HG03565 (cell line): ENCODE data around the gene RTEL1.
"Not testable (repeated sequence)": the region's sequence is repeated elsewhere in the genome, so short reads cannot be mapped to it uniquely, and the experiment has no call there.

Source experiments
- ATAC-seq: cut with Tn5 transposase; IDR thresholded peaks from one replicate; pipeline ENCODE4 v1.9.1; 2021; ENCODE audit warnings: mild to moderate bottlenecking, moderate library complexity; ENCODE audit not compliant: unreplicated experiment

RTEL1 gene, protein sequence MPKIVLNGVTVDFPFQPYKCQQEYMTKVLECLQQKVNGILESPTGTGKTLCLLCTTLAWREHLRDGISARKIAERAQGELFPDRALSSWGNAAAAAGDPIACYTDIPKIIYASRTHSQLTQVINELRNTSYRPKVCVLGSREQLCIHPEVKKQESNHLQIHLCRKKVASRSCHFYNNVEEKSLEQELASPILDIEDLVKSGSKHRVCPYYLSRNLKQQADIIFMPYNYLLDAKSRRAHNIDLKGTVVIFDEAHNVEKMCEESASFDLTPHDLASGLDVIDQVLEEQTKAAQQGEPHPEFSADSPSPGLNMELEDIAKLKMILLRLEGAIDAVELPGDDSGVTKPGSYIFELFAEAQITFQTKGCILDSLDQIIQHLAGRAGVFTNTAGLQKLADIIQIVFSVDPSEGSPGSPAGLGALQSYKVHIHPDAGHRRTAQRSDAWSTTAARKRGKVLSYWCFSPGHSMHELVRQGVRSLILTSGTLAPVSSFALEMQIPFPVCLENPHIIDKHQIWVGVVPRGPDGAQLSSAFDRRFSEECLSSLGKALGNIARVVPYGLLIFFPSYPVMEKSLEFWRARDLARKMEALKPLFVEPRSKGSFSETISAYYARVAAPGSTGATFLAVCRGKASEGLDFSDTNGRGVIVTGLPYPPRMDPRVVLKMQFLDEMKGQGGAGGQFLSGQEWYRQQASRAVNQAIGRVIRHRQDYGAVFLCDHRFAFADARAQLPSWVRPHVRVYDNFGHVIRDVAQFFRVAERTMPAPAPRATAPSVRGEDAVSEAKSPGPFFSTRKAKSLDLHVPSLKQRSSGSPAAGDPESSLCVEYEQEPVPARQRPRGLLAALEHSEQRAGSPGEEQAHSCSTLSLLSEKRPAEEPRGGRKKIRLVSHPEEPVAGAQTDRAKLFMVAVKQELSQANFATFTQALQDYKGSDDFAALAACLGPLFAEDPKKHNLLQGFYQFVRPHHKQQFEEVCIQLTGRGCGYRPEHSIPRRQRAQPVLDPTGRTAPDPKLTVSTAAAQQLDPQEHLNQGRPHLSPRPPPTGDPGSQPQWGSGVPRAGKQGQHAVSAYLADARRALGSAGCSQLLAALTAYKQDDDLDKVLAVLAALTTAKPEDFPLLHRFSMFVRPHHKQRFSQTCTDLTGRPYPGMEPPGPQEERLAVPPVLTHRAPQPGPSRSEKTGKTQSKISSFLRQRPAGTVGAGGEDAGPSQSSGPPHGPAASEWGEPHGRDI (N-terminal part only)

DNA sequence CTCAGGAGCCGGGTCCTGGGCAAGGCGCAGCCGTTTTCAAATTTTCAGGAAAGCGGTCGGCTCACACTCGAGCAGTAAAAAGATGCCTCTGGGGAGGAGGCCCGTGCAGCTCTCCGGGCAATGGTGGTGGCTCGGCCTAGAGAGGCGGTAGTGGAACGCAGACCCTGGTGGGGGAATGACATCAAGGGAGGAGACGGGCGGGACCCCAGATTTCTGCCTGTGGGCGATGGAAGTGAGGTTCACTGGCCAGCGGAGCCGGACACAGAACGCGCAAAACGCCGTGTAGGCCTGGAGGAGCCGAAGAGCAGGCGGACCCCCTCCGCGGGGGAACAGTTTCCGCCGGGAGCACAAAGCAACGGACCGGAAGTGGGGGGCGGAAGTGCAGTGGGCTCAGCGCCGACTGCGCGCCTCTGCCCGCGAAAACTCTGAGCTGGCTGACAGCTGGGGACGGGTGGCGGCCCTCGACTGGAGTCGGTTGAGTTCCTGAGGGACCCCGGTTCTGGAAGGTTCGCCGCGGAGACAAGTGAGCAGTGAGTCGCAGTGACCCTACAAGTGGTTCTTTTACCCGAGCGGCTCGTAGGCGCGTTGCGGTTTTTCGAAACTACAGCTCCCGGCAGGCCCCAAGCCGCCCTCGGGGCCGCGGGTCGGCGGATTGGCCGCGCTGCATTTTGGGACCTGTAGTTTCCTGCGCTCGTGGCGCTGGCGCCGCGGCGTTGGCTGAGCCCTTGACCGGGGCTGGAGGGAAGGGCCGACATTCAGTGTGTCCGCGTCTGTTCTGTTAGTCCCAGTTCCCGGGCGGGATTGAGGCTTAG lies at the start of gene RTEL1:
Gene RTEL1 (plus strand): TSS at position 376 of the 812 bp plus-strand sequence. CDS start 1,091 bp downstream, outside the sequence.
- ATAC-seq: peak; percentile 74

GRCh38 chr20:63610581-63611435 lies 47.3 kb upstream of the RTEL1 start:
- no peak for ATAC-seq

GRCh38 chr20:63611646-63612045 lies 46.5 kb upstream of the RTEL1 start:
- no peak for ATAC-seq

DNA sequence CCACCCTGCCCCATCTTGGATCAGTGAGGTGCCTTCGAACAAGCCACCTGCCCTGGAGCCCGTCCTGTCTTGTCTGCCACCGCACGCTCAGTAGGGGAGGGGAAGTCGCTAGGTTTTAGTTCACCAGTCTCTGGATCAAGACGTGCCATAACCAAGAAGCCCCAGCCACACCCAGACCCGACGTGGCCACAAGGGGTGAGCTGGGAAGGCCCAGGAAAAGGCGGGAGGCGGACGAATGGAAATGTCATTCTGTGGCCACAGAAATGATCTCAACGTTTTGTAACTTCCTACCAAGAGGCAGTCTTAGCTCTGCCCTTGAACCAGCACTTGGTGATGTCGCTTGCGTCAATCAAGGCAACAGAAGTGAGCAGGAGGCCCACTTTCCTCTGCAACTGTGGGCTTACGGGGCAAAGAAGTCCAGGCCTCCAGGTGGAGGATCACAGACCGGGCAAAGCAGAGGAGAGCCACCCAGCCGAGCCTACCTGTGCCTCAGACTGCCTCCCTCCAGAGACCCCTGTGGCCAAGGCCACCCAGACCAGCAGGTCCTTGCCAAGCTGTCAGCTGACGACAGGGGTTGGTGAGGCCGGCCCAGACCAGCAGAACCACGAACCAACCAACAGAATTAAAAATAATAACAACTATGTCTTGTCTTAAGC lies 45.7 kb upstream of the RTEL1 start:
- no peak for ATAC-seq

DNA sequence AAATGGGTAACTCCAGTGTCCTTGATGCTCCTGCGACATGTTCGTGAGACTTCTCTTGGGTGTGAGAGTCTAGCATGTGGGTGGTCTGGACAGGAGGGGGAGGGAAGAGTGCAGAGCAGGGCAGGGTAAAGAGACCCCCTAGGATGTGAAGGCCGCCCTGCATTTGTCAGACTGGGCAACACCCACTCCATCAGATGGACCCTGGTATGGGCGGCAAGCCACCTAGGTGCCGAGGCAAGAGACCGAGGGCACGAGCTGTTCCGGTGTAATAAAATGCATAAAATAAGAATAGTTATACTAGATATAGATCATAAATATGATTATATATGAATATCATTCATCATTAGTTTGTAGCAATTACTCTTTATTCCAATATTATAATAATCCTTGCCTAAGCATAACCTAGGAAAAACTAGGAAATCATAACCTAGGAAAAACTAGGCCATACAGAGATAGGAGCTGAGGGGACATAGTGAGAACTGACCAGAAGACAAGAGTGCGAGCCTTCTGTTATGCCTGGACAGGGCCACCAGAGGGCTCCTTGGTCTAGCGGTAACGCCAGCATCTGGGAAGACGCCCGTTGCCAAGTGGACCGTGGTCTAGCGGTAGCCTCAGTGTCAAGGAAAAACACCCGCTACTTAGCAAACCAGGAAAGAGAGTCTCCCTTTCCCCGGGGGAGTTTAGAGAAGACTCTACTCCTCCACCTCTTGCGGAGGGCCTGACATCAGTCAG lies 44.1 kb upstream of the RTEL1 start:
- ATAC-seq: not testable (repeated sequence)

- no peak for ATAC-seq
These were observed 40.8 kb upstream of the RTEL1 start for GRCh38 chr20:63617092-63617875.

DNA sequence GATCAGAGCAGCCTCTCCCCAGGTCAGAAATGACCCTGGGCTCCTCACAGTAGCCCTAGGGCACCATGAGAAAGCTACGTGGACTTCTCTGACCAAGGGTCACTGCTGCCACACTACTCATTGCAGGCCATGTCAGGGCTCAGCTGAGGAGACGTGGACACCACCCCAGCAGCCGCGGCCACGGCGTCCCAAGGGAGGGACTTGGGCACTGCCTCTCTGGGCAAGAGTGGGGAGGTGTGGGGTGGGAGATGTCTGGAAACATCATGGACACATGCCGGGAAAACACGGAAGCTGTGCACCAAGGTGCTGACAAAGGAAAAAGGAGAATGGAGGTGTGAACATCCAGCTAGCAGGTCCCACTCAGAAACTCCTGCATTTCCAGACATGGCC lies 40.2 kb upstream of the RTEL1 start:
- no peak for ATAC-seq

- ATAC-seq: no peak
These were observed 39.7 kb upstream of the RTEL1 start for GRCh38 chr20:63618291-63618980.

DNA sequence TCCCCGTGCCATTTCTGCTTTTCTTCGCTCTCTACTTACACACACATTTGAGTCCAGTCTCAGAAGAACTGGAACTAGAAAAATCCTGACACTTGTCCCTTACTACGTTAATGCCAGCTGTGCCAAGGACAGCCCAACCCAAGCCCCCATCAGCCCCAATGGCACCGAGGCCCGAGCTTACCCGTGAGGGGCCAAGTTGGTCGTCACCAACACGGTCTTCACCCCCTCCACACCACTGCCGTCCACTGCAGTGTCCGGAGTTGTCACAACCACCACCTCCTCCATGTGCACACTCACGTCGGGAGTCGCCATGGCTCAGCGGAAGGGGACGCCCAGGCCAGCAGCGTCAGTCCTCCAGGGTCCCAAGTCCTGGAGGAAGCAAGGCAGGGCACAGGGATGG lies 39.0 kb upstream of the RTEL1 start:
- ATAC-seq: no peak

- ATAC-seq: no peak
These were observed 38.6 kb upstream of the RTEL1 start for GRCh38 chr20:63619505-63619904.

DNA sequence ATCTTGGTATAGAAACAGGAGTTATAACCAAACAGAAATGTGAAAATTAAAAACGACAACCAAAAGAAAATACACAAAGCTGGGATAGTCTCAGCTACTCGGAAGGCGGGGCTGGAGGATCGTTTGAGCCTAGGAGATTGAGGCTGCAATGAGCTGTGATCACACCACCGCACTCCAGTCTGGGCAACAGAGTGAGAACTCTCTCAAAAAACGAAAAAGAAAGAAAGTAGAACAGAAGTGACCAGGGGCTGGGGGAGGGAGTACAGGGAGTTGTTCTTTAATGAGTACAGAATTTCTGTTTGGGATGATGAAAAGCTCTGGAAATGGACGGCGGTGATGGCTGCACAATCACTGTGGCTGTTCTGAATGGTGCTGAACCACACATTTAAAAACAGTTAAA lies 37.1 kb upstream of the RTEL1 start:
- no peak for ATAC-seq

GRCh38 chr20:63622096-63622495 lies 36.0 kb upstream of the RTEL1 start:
- no peak for ATAC-seq

DNA sequence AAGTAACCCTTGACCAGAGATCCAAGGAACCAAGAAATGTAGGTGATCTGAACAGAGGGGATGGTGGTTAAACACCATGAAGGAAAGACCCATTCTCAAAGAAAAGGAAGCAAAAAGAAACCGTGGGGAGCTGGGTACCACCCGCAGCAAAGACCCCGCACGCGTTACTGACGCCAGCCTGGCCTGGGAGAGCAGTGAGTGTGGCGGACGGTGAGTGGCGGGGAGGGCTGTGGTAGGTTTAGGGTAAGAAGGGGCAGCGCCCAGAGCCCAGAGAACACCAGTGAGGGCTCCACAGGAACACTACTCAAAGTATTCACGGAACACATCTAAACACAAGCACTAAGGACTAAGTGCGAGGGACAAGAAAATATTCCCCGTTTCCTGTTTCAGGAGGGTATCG lies 35.4 kb upstream of the RTEL1 start:
- no peak for ATAC-seq

DNA sequence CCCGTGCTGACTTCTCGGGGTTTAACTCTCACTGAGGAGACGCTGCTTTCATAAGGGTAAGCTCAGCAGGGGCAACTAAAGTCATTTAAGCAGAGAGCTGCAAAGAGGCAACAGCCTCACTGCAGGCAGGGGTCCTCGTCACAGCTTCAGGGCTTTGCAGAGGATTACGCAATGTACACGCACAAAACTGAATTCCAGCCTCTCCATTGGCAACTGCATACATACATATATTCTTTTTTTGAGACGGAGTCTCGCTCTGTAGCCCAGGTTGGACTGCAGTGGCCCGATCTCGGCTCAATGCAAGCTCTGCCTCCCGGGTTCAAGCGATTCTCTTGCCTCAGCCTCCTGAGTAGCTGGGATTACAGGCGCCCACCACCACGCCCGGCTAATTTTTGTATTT lies 33.6 kb upstream of the RTEL1 start:
- ATAC-seq: no peak

GRCh38 chr20:63625771-63626423 lies 32.2 kb upstream of the RTEL1 start:
- ATAC-seq: no peak

DNA sequence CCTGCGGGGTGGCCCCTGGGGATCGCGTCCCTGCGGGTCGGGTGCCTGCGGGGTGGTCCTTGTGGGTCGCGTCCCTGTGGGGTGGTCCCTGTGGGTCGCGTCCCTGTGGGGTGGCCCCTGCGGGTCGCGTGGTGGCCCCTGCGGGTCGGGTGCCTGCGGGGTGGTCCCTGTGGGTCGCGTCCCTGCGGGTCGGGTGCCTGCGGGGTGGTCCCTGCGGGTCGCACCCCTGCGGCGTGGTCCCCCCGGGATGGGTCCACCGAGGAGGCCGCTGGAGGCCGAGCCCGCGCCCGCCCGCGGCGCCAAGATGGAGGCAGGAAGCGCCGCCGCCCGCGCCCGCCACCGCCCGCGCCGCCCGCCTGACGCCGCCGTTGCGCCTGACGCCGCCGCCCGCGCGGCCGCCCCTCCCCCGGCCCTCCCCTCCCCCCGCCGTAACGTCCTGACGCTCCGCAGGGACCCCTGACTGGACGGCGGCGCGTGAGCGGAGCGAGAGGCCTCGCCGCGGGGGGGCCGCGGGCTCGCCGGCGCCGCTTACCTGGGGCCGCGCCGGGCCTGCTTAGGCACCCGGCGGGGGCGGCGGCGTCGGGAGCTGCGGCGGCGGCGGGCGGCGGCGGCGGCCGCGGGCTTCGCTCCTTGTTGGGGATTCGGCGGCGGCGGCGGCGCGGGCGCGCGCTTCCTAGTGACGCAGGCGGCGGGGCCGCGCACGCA lies 31.5 kb upstream of the RTEL1 start, which contains the start of gene GMEB2:
Gene GMEB2 (minus strand): TSS at position 678 of the 705 bp plus-strand sequence. CDS start 7,704 bp downstream, outside the sequence.
- ATAC-seq: peak; percentile 26
